GM12891 (cell line): ENCODE data around the gene EIF5A.

Experiments
- PAX5 ChIP-seq: IDR thresholded peaks from 2 replicates; pipeline ENCODE4 v1.6.1; 2011; ENCODE audit warnings: low read length, moderate library complexity, mild to moderate bottlenecking; ENCODE audit not compliant: insufficient read depth, severe bottlenecking
- POLR2A ChIP-seq: IDR thresholded peaks from 2 replicates; pipeline ENCODE4 v1.6.1; 2011; ENCODE audit warnings: low read depth, low read length, control low read depth
- POLR2AphosphoS5 ChIP-seq: IDR thresholded peaks from 2 replicates; pipeline ENCODE4 v1.6.1; 2011; ENCODE audit warnings: low read depth, low read length, control low read depth
- POU2F2 ChIP-seq: IDR thresholded peaks from 2 replicates; pipeline ENCODE4 v1.6.1; 2011; ENCODE audit warnings: low read depth, mild to moderate bottlenecking, control low read depth, low read length, moderate library complexity
- TAF1 ChIP-seq: IDR thresholded peaks from 2 replicates; pipeline ENCODE4 v1.6.1; 2011; ENCODE audit warnings: low read depth, low read length, control low read depth

GRCh38 chr17:7323731-7324437 is 16.5 kb downstream of the EIF5A start:
- no peak for TF ChIP-seq POLR2A
- no peak for TF ChIP-seq POLR2AphosphoS5
- no peak for TF ChIP-seq POU2F2
- TF ChIP-seq PAX5: no peak
- TF ChIP-seq TAF1: no peak
